Measurements from ENCODE around the gene PIK3R5. TPM values are rescaled to one million over a fixed set of nuclear protein-coding genes. Genes with fewer than 3 reads are reported as not detected.
"Not testable (repeated sequence)": the region's sequence is repeated elsewhere in the genome, so short reads cannot be mapped to it uniquely, and the experiment has no call there.

Gene PIK3R5
- total RNA-seq, 1 experiment from 2014 or later = not detected

- no peaks in the 10 kb centered on the region for H3K4me1 Mint-ChIP-seq (ENCODE audit: low read depth, unreplicated experiment)
- TF ChIP-seq CTCF (IDR thresholded peaks at IDR 0.05; ENCODE audit: unreplicated experiment) = no peak
- intact Hi-C loops (cut with micrococcal nuclease; ENCODE audit: unreplicated experiment) = no loop called here
- H3K27me3 Mint-ChIP-seq (ENCODE audit: unreplicated experiment) = peaks cover 29% of the 10 kb centered on the region
- H3K36me3 Mint-ChIP-seq (ENCODE audit: insufficient read depth, unreplicated experiment) = no peaks in the 10 kb centered on the region
- no peak overlapping the region for H3K27ac Mint-ChIP-seq (ENCODE audit: unreplicated experiment)
- H3K4me3 Mint-ChIP-seq (ENCODE audit: low read depth, unreplicated experiment) = no peak overlapping the region
- no peak for DNase-seq
- CTCF ChIA-PET = no interaction called here
- BruUV-seq (replicated peaks) = no TSS peak
- no peaks in the 10 kb centered on the region for H3K9me3 Mint-ChIP-seq (ENCODE audit: low read depth, unreplicated experiment)
Observed at GRCh38 chr17:8887301-8887700, 78.2 kb downstream of the PIK3R5 start.

DNA sequence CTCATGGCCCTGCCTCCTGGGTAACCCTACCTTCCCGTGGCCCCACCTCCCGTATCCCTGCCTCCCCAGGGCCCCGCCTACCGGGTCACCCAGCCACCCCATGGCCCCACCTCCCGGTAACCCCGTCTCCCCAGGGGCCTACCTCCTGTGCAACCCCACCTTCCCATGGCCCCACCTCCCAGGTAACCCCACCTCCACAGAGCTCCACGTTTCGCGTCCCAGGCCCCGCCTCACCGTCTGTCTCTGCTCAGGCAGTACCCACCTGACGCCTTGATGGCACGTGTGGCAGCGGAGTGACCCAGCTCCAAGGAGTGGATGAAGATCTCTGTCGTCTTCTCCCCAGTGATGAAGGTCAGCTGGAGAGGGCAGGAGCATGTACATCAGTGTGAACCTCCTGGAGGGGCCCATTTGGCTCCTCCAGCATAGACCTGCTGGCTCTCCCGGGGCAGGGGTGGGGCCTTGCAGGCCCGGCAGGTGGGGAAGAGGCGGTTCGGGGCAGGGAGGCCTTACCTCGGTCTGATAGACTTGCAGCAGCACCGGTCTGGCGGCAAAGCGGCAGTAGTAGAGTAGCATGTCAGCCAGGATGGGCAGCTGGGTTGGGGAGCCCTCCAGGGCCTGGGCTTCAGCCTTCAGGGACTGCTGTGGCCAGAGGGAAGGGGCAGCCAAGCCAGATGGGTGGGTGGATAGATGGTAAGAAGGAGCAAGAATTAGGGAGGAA, 79.4 kb downstream of the PIK3R5 start:
- Mint-ChIP-seq H3K4me3 (ENCODE audit: low read depth, unreplicated experiment) (no peak overlapping the region), H3K27me3 (ENCODE audit: unreplicated experiment) (peaks cover 33% of the 10 kb centered on the region), H3K4me1 (ENCODE audit: low read depth, unreplicated experiment) (no peaks in the 10 kb centered on the region), H3K27ac (ENCODE audit: unreplicated experiment) (no peak overlapping the region), H3K36me3 (ENCODE audit: insufficient read depth, unreplicated experiment) (no peaks in the 10 kb centered on the region), H3K9me3 (ENCODE audit: low read depth, unreplicated experiment) (no peaks in the 10 kb centered on the region)
- intact Hi-C loops (cut with micrococcal nuclease; ENCODE audit: unreplicated experiment) = no loop called here
- no peak for DNase-seq
- BruUV-seq (replicated peaks) = no TSS peak
- TF ChIP-seq CTCF (IDR thresholded peaks at IDR 0.05; ENCODE audit: unreplicated experiment) = no peak
- CTCF ChIA-PET = no interaction called here

- BruUV-seq (replicated peaks); H3K36me3 Mint-ChIP-seq (ENCODE audit: insufficient read depth, unreplicated experiment); CTCF ChIA-PET; H3K27ac Mint-ChIP-seq (ENCODE audit: unreplicated experiment); H3K4me1 Mint-ChIP-seq (ENCODE audit: low read depth, unreplicated experiment); DNase-seq; H3K9me3 Mint-ChIP-seq (ENCODE audit: low read depth, unreplicated experiment); H3K4me3 Mint-ChIP-seq (ENCODE audit: low read depth, unreplicated experiment); intact Hi-C loops (cut with micrococcal nuclease; ENCODE audit: unreplicated experiment): not testable (repeated sequence)
- H3K27me3 Mint-ChIP-seq (ENCODE audit: unreplicated experiment) = peaks cover 40% of the 10 kb centered on the region
Observed at GRCh38 chr17:8885163-8885966, 80.1 kb downstream of the PIK3R5 start.

DNA sequence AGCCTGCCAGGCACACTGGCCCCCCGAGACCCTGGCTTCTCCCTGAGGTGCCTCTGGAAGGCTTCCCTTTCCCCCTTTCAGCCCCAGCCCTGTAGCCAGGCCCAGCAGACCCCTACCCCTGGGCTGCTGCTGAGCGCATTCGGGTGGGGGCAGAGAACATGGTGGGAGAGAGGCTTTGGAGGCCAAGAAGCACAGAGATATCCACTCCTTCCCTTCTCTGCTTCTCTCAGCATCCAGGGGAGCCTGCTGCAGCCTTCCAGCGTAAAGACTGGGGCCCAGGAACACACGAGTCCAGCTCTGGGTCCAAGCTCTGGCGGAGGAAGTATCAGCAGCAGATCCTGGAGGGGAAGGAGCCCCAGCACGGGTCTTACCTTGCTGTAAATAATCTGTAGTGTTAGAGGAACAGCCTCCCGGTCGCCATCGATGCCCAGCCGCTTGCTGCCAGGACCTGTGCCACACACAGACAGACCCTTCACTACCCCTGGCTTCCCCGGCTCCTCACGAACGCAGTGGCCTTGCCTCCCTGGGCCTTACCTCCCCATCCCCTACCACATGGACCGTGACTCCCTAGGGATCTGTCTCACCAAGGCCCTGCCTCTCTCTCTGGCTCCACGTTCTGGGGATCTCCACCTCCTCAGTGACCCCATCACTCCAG, 81.0 kb downstream of the PIK3R5 start:
- Mint-ChIP-seq H3K9me3 (ENCODE audit: low read depth, unreplicated experiment) (no peaks in the 10 kb centered on the region), H3K4me1 (ENCODE audit: low read depth, unreplicated experiment) (no peaks in the 10 kb centered on the region), H3K36me3 (ENCODE audit: insufficient read depth, unreplicated experiment) (no peaks in the 10 kb centered on the region), H3K27me3 (ENCODE audit: unreplicated experiment) (peaks cover 49% of the 10 kb centered on the region), H3K27ac (ENCODE audit: unreplicated experiment) (no peak overlapping the region), H3K4me3 (ENCODE audit: low read depth, unreplicated experiment) (no peak overlapping the region)
- BruUV-seq (replicated peaks) = no TSS peak
- intact Hi-C loops (cut with micrococcal nuclease; ENCODE audit: unreplicated experiment) = no loop called here
- no peak for TF ChIP-seq CTCF (IDR thresholded peaks at IDR 0.05; ENCODE audit: unreplicated experiment)
- CTCF ChIA-PET = no interaction called here
- no peak for DNase-seq

Data from Calu3 (cell line).